Measurements from ENCODE around the gene KRT72.

DNA sequence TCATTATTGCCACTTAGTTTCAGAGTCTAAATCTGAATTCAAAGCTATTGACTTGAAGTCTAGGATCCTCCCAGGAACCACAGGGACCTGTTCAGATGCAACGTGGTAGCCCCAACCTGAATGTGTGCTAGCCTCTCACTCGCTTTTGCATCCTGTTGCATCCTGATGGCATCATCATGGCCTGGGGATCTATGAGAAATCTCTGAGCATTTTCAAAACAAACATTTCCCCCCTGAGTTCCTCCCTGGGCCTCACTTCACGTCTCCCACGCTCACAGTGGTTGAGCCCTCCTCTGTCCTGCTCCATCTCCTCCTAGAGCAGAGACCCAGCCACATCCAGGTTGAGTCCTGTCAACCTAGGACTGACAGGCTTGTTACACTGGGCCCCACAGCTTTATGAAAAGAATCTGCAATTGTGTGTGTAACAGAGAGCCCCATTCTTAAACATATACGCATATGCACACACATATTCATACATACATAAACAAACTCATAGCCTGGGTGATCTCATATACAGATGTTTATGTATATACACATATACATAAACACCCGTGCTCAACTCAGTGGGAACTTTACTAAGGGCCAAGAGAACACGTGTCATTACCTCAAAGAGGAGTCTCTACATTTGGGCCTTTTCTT lies 5.4 kb upstream of the KRT72 start:
- TF ChIP-seq, protein P1, sequence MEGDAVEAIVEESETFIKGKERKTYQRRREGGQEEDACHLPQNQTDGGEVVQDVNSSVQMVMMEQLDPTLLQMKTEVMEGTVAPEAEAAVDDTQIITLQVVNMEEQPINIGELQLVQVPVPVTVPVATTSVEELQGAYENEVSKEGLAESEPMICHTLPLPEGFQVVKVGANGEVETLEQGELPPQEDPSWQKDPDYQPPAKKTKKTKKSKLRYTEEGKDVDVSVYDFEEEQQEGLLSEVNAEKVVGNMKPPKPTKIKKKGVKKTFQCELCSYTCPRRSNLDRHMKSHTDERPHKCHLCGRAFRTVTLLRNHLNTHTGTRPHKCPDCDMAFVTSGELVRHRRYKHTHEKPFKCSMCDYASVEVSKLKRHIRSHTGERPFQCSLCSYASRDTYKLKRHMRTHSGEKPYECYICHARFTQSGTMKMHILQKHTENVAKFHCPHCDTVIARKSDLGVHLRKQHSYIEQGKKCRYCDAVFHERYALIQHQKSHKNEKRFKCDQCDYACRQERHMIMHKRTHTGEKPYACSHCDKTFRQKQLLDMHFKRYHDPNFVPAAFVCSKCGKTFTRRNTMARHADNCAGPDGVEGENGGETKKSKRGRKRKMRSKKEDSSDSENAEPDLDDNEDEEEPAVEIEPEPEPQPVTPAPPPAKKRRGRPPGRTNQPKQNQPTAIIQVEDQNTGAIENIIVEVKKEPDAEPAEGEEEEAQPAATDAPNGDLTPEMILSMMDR (conservative IDR thresholded peaks at IDR 0.05; ENCODE audit: low read length) = no peak
- no peak for TF ChIP-seq EZH2phosphoT487 (IDR thresholded peaks at IDR 0.05; ENCODE audit: borderline replicate concordance)

Data from Loucy (cell line).